Measurements from ENCODE around the gene FXYD3.

Gene FXYD3

DNA sequence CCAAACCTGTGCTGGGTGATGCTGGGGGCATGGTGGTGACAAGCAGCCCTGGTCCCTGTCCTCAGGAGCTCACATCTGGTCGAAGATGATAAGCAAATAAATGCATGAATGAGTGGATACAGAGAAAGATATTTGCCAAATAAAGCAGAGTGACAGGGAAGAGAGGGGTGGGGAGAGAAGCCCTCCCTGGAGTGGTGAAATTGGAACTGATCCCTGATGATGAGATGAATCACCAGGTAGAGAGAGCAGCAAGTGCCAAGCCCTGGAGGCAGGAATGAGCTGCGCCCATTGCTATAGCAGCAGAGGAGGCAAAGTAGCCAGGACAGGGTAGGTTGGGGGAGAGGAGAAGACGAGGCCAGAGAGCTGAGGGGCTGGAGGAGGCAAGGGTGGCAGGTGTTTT lies 52.6 kb downstream of the FXYD3 start:
- H3K36me3 ChIP-seq (ENCODE audit: insufficient read depth): no peaks in the 10 kb centered on the region; the same call in 1 of the 2 replicates
- no peak overlapping the region for H3K4me2 ChIP-seq
- H3K27ac ChIP-seq: no peak overlapping the region
- H3K79me2 ChIP-seq (ENCODE audit: insufficient read depth, low read depth): no peaks in the 10 kb centered on the region
- no peaks in the 10 kb centered on the region for H3K4me1 ChIP-seq (ENCODE audit: low read depth, poor library complexity, severe bottlenecking)
- no peaks in the 10 kb centered on the region for H3K27me3 ChIP-seq (ENCODE audit: insufficient read depth, low read depth)
- no peak overlapping the region for H3K9ac ChIP-seq
- no peak overlapping the region for H3K4me3 ChIP-seq (IDR thresholded peaks at IDR 0.05; ENCODE audit: insufficient read depth, low read depth, low read length)
- no peaks in the 10 kb centered on the region for H4K20me1 ChIP-seq (ENCODE audit: insufficient read depth)
- no peak overlapping the region for H2AFZ ChIP-seq (ENCODE audit: low read depth)
- TF ChIP-seq, protein P1, sequence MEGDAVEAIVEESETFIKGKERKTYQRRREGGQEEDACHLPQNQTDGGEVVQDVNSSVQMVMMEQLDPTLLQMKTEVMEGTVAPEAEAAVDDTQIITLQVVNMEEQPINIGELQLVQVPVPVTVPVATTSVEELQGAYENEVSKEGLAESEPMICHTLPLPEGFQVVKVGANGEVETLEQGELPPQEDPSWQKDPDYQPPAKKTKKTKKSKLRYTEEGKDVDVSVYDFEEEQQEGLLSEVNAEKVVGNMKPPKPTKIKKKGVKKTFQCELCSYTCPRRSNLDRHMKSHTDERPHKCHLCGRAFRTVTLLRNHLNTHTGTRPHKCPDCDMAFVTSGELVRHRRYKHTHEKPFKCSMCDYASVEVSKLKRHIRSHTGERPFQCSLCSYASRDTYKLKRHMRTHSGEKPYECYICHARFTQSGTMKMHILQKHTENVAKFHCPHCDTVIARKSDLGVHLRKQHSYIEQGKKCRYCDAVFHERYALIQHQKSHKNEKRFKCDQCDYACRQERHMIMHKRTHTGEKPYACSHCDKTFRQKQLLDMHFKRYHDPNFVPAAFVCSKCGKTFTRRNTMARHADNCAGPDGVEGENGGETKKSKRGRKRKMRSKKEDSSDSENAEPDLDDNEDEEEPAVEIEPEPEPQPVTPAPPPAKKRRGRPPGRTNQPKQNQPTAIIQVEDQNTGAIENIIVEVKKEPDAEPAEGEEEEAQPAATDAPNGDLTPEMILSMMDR (conservative IDR thresholded peaks at IDR 0.05; ENCODE audit: low read depth, low read length): no peak

- Histone ChIP-seq H3K4me1 (ENCODE audit: low read depth, poor library complexity, severe bottlenecking) (no peaks in the 10 kb centered on the region), H3K79me2 (ENCODE audit: insufficient read depth, low read depth) (no peaks in the 10 kb centered on the region), H3K27me3 (ENCODE audit: insufficient read depth, low read depth) (no peaks in the 10 kb centered on the region), H4K20me1 (ENCODE audit: insufficient read depth) (no peaks in the 10 kb centered on the region), H3K4me2 (no peak overlapping the region), H3K9ac (no peak overlapping the region), H3K27ac (no peak overlapping the region), H3K4me3 (IDR thresholded peaks at IDR 0.05; ENCODE audit: insufficient read depth, low read depth, low read length) (no peak overlapping the region), H2AFZ (ENCODE audit: low read depth) (no peak overlapping the region), H3K36me3 (ENCODE audit: insufficient read depth) (no peaks in the 10 kb centered on the region; the same call in 1 of the 2 replicates)
- TF ChIP-seq, protein P1 (conservative IDR thresholded peaks at IDR 0.05; ENCODE audit: low read depth, low read length): no peak
Observed at GRCh38 chr19:35169221-35169995, 53.8 kb downstream of the FXYD3 start.

- Histone ChIP-seq H3K36me3 (ENCODE audit: insufficient read depth) (no peaks in the 10 kb centered on the region), H3K9ac (no peak overlapping the region), H3K4me1 (ENCODE audit: low read depth, poor library complexity, severe bottlenecking) (no peaks in the 10 kb centered on the region), H2AFZ (ENCODE audit: low read depth) (no peak overlapping the region), H4K20me1 (ENCODE audit: insufficient read depth) (no peaks in the 10 kb centered on the region), H3K27me3 (ENCODE audit: insufficient read depth, low read depth) (no peaks in the 10 kb centered on the region), H3K4me3 (IDR thresholded peaks at IDR 0.05; ENCODE audit: insufficient read depth, low read depth, low read length) (no peak overlapping the region), H3K79me2 (ENCODE audit: insufficient read depth, low read depth) (no peaks in the 10 kb centered on the region), H3K4me2 (no peak overlapping the region), H3K27ac (no peak overlapping the region)
- TF ChIP-seq, protein P1 (conservative IDR thresholded peaks at IDR 0.05; ENCODE audit: low read depth, low read length): no peak
Observed at GRCh38 chr19:35170359-35171061, 54.9 kb downstream of the FXYD3 start.

GRCh38 chr19:35171730-35172129 lies 56.1 kb downstream of the FXYD3 start:
- Histone ChIP-seq H3K4me1 (ENCODE audit: low read depth, poor library complexity, severe bottlenecking) (no peaks in the 10 kb centered on the region), H3K4me3 (IDR thresholded peaks at IDR 0.05; ENCODE audit: insufficient read depth, low read depth, low read length) (no peak overlapping the region), H3K79me2 (ENCODE audit: insufficient read depth, low read depth) (no peaks in the 10 kb centered on the region), H3K4me2 (no peak overlapping the region), H3K27ac (no peak overlapping the region), H3K27me3 (ENCODE audit: insufficient read depth, low read depth) (no peaks in the 10 kb centered on the region), H4K20me1 (ENCODE audit: insufficient read depth) (no peaks in the 10 kb centered on the region), H3K36me3 (ENCODE audit: insufficient read depth) (no peaks in the 10 kb centered on the region), H2AFZ (ENCODE audit: low read depth) (no peak overlapping the region), H3K9ac (no peak overlapping the region)
- TF ChIP-seq, protein P1 (conservative IDR thresholded peaks at IDR 0.05; ENCODE audit: low read depth, low read length): no peak
